Tibial nerve (tissue), 4 donors: ENCODE measurements around the gene ASAP3. TPM values are rescaled to one million over a fixed set of nuclear protein-coding genes. Genes with fewer than 3 reads are reported as not detected.

ENCODE experiments used
- DNase-seq, 2 donors: peaks; one replicate each; pipeline ENCODE4 v3.0.0-alpha.2; 2019; ENCODE audit warnings: low spot score in 2 of 2
- H3K27ac ChIP-seq, 4 donors: fragments of 200-600 bp; sonication (generic) in 3 of 4; one replicate each; pipeline ENCODE4 v1.5.1; 2017 to 2019; ENCODE audit warnings: mild to moderate bottlenecking in 1 of 4
- H3K27me3 ChIP-seq, 2 donors: fragments of 200-600 bp; sonication (generic) in 1 of 2; one replicate each; pipeline versions ENCODE4 v1.5.1 to v1.6.0; 2017 to 2019
- H3K36me3 ChIP-seq, 3 donors: fragments of 200-600 bp; sonication (generic); one replicate each; pipeline ENCODE4 v1.5.1; 2018 to 2019
- H3K4me1 ChIP-seq, 4 donors: fragments of 200-600 bp; sonication (generic) in 3 of 4; one replicate each; pipeline ENCODE4 v1.5.1; 2017 to 2019
- H3K4me3 ChIP-seq, 4 donors: fragments of 200-600 bp; sonication (generic) in 3 of 4; one replicate each; pipeline ENCODE4 v1.5.1; 2017 to 2019; ENCODE audit warnings: mild to moderate bottlenecking in 1 of 4, moderate library complexity in 1 of 4
- H3K9me3 ChIP-seq, 4 donors: fragments of 200-600 bp; sonication (generic) in 3 of 4; one replicate each; pipeline ENCODE4 v1.5.1; 2017 to 2019
- EP300 ChIP-seq, 2 donors: sonication (generic); formaldehyde crosslinking; IDR thresholded peaks; one replicate each; pipeline ENCODE4 v1.6.1; 2017; ENCODE audit warnings: antibody characterized with exemption in 2 of 2, mild to moderate bottlenecking in 1 of 2
- POLR2A ChIP-seq, 2 donors: fragments of 450-650 bp; IDR thresholded peaks; one replicate each; pipeline ENCODE4 v1.6.1; 2017; ENCODE audit warnings: antibody characterized with exemption in 2 of 2, mild to moderate bottlenecking in 2 of 2, moderate library complexity in 2 of 2
- WGBS, 2 donors: methylation state at CpG; one replicate each; pipeline ENCODE4 v1.1.5; 2018; 5-methylcytosine and 5-hydroxymethylcytosine counted together
- total RNA-seq, 4 donors: library from RNA; depleted of rRNA; stranded (reverse); fragments of >200 nt; gene quantifications; one replicate each; pipeline ENCODE4 v1.1.0, GENCODE V29; 2016
- TF ChIP-seq, protein P1 (sequence below), 5 experiments: fragments of 200-600 bp in 3 of 5; fragments of 450-650 bp in 2 of 5; sonication (generic) in 3 of 5; IDR thresholded peaks; one replicate each; pipeline ENCODE4 v1.5.1; 2016 to 2019; ENCODE audit warnings: antibody characterized with exemption in 5 of 5, mild to moderate bottlenecking in 3 of 5, moderate library complexity in 2 of 5

ASAP3 gene
- 100 to 1,000 TPM in 2 of 4 donors, 10 to 100 TPM in 2; 79.8 to 140 (median 117) TPM for total RNA-seq

- H3K36me3 ChIP-seq: no peaks in the 10 kb centered on the region
- H3K27me3 ChIP-seq: no peaks in the 10 kb centered on the region
- H3K9me3 ChIP-seq: no peaks in the 10 kb centered on the region
- DNase-seq: peak in 1 of 2 donors; percentile 19
- 1% methylated on average over 26 to 41 of the region's 84 CpGs for WGBS, 2 donors
- TF ChIP-seq POLR2A (IDR thresholded peaks at IDR 0.05) (peak; percentile 31 to 71), EP300 (IDR thresholded peaks at IDR 0.05) (peak in 1 of 2 donors; percentile 60)
- TF ChIP-seq, protein P1, sequence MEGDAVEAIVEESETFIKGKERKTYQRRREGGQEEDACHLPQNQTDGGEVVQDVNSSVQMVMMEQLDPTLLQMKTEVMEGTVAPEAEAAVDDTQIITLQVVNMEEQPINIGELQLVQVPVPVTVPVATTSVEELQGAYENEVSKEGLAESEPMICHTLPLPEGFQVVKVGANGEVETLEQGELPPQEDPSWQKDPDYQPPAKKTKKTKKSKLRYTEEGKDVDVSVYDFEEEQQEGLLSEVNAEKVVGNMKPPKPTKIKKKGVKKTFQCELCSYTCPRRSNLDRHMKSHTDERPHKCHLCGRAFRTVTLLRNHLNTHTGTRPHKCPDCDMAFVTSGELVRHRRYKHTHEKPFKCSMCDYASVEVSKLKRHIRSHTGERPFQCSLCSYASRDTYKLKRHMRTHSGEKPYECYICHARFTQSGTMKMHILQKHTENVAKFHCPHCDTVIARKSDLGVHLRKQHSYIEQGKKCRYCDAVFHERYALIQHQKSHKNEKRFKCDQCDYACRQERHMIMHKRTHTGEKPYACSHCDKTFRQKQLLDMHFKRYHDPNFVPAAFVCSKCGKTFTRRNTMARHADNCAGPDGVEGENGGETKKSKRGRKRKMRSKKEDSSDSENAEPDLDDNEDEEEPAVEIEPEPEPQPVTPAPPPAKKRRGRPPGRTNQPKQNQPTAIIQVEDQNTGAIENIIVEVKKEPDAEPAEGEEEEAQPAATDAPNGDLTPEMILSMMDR (IDR thresholded peaks at IDR 0.05): peak in 4 of 5 experiments; percentile 16 to 53 (median 24)
- peaks cover 0 to 47% (median 2%) of the 10 kb centered on the region in 4 donors for H3K4me1 ChIP-seq
- H3K4me3 ChIP-seq: peak within 1 kb of the TSS; percentile 77 to 95 (median 85)
- peak within 1 kb of the TSS; percentile 87 to 95 (median 90) for H3K27ac ChIP-seq
Measured at GRCh38 chr1:23483321-23484252, at the start of gene ASAP3. ASAP3 (minus strand) TSS chr1:23484179; CDS start chr1:23484133, 46 bp downstream.

DNA sequence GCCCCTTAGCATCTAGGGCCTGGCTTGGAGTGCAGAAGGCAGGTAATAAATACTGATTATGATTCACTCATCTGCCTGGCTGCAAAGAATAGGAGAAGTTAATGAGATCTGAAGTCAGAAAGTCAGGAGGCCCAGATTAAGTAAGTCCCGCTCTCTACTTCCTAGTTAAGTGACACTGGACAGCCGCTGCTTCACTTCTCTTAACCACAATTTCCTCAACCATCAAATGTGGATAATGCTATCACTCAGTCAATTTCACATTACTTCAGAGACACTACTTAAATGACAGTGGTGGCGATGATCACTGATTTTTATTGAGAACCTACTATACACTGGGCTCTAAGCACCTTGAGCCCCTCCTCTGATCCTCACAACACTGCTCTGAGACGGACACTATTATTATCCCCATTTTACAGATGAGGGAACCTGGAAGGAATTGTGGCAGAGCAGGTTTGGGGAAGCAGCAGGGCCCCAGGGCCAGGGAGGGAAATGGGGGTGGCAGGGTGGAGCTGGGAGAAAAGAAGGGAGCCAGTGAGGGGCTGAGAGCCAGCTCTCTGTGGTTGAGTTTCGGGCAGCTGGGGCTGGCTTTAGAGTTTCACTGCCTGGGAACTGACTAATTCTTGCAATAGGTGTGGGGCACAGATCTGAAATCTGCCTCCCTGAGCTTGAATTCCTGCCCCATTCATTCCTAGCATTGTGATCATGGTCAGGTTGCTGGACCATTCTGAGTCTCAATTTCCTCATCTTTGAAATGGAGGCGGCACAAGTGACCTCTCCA is 49.5 kb upstream of the ASAP3 start:
- peaks cover 0 to 4% of the 10 kb centered on the region in 2 donors for H3K27me3 ChIP-seq
- TF ChIP-seq POLR2A (IDR thresholded peaks at IDR 0.05): no peak
- TF ChIP-seq, protein P1 (IDR thresholded peaks at IDR 0.05): no peak
- TF ChIP-seq EP300 (IDR thresholded peaks at IDR 0.05): no peak
- H3K4me3 ChIP-seq: no peak overlapping the region
- DNase-seq: no peak
- H3K27ac ChIP-seq: no peak overlapping the region
- H3K36me3 ChIP-seq: no peaks in the 10 kb centered on the region
- 82 to 91% methylated on average over 6 of the region's 6 CpGs for WGBS, 2 donors
- peaks cover 0 to 32% (median 16%) of the 10 kb centered on the region in 4 donors for H3K4me1 ChIP-seq
- no peaks in the 10 kb centered on the region for H3K9me3 ChIP-seq

- H3K9me3 ChIP-seq: no peaks in the 10 kb centered on the region
- H3K27ac ChIP-seq: peak overlapping the region in 3 of 4 donors; percentile 53 to 60 (median 55)
- peaks cover 0 to 44% (median 28%) of the 10 kb centered on the region in 4 donors for H3K4me1 ChIP-seq
- 23 to 28% methylated on average over 5 of the region's 5 CpGs for WGBS, 2 donors
- H3K27me3 ChIP-seq: peaks cover 0 to 4% of the 10 kb centered on the region in 2 donors
- TF ChIP-seq EP300 (IDR thresholded peaks at IDR 0.05): no peak
- TF ChIP-seq POLR2A (IDR thresholded peaks at IDR 0.05): no peak
- TF ChIP-seq, protein P1 (IDR thresholded peaks at IDR 0.05): no peak
- no peaks in the 10 kb centered on the region for H3K36me3 ChIP-seq
- H3K4me3 ChIP-seq: peak overlapping the region; percentile 34 to 53 (median 40)
- DNase-seq: no peak
Measured at GRCh38 chr1:23531562-23532094, 47.6 kb upstream of the ASAP3 start.

GRCh38 chr1:23530747-23531561 is 47.0 kb upstream of the ASAP3 start, which contains the start of gene E2F2:
E2F2 (minus strand) TSS chr1:23531233; CDS start chr1:23530793, 440 bp downstream.
- Histone ChIP-seq H3K27ac (peak within 1 kb of the TSS in 3 of 4 donors; percentile 53 to 68 (median 55)), H3K36me3 (no peaks in the 10 kb centered on the region), H3K4me1 (peaks cover 0 to 44% (median 28%) of the 10 kb centered on the region in 4 donors), H3K4me3 (peak within 1 kb of the TSS; percentile 34 to 55 (median 48)), H3K27me3 (peaks cover 0 to 4% of the 10 kb centered on the region in 2 donors), H3K9me3 (no peaks in the 10 kb centered on the region)
- WGBS, 2 donors: 0 to 1% methylated on average over 47 to 53 of the region's 85 CpGs
- DNase-seq: peak; percentile 72
- TF ChIP-seq POLR2A (IDR thresholded peaks at IDR 0.05) (no peak), EP300 (IDR thresholded peaks at IDR 0.05) (peak in 1 of 2 donors; percentile 58)
- TF ChIP-seq, protein P1 (IDR thresholded peaks at IDR 0.05): peak in 3 of 5 experiments; percentile 9 to 40 (median 15)
